NCI-H2196 (cell line): ENCODE measurements around the gene TAF9.
"Not testable (repeated sequence)": the region's sequence is repeated elsewhere in the genome, so short reads cannot be mapped to it uniquely, and the experiment has no call there.

Experiments
- DNase-seq: peaks from one replicate; lab custom pipeline; 2025; ENCODE audit not compliant: unreplicated experiment; lab: John Stamatoyannopoulos, UW

TAF9 gene, protein sequence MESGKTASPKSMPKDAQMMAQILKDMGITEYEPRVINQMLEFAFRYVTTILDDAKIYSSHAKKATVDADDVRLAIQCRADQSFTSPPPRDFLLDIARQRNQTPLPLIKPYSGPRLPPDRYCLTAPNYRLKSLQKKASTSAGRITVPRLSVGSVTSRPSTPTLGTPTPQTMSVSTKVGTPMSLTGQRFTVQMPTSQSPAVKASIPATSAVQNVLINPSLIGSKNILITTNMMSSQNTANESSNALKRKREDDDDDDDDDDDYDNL

GRCh38 chr5:69369340-69370121, at the start of gene TAF9, which contains the start of the genes AK6 and RAD17:
TSS of gene TAF9 (minus strand) at chr5:69369520. CDS start at chr5:69365737, 3,783 bp downstream.
TSS of gene AK6 (minus strand) at chr5:69369520. CDS start at chr5:69369490, 30 bp downstream.
TSS of gene RAD17 (plus strand) at chr5:69369818. CDS start at chr5:69372209, 2,391 bp downstream.
- peak; percentile 73 for DNase-seq

GRCh38 chr5:69418554-69418953, 49.2 kb upstream of the TAF9 start:
- DNase-seq = no peak

DNA sequence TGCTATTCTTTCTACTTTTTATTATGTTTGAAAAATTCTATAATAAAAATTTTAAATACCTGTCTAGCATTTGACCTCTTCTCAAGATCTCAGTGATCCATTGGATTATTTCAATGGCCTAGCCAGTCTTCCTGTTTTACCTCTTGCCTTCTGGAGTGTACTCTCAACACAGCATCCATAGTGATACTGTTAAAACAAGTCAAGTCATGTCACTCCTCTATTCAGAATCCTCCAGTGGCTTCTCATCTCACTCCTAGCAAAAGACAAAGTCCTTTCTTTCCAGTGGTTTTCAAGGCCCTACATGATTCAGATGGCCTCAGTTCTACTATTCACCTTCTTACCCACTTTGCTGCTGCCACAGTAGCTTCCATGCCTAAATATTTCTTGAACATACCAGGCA, 47.4 kb upstream of the TAF9 start:
- no peak for DNase-seq

GRCh38 chr5:69416180-69416579, 46.9 kb upstream of the TAF9 start:
- DNase-seq = no peak

DNA sequence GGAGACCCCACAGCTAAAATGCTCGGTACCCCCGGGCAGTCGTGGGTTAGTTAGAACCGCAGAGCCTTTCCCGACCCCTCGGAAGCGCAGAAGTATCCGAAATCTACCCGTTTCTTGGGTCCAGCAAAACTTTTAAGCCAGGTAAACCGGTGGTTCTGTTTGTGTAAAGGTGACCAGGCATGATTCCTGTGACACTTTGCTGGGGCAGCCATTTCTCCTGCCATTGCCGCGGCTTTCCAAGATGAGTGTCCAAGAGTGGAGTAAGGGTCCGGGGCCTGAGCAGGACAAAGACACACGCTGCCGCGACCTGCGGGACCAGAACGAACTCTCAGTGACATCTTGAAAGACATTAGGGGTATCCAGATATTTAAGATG, 46.3 kb upstream of the TAF9 start:
- DNase-seq = no peak

DNA sequence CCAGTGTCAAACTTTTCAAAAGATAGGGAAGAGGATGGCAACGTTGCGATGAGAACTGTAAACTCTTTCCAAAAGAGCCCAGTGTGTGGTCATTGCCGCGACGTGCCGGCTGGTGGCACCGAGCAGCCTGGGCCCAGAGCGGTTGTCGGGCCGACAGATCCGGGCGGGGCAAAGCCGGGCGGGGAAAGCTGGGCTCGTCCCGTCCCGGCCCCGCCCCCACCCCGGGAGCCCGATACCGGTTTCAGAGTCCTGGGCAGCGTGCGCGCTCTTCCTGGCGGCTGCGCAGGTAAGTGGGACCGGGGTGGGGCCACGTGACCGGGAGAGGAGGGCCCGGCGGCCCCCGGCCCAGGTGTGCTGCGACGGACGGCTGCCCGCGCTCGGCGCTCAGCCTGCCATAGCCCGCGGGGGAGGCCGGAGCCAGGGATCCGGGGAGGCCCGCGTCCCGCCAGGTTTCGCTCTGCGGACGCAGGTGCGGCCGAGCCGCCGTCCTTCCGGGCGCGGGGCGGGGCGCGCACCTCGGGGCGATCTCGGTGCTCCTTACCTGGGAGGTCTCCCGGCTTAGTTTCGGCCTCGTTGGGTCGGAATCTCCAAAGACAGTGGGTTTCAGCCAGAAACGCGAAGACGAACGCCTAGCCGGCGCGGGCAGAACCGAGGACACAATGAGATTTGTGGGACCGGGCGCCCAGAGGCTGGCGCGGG, 45.7 kb upstream of the TAF9 start, which contains the start of gene MARVELD2:
Gene MARVELD2 (plus strand): TSS at position 232 of the 699 bp plus-strand sequence. CDS start 4,270 bp downstream, outside the sequence.
- DNase-seq = peak; percentile 86

DNA sequence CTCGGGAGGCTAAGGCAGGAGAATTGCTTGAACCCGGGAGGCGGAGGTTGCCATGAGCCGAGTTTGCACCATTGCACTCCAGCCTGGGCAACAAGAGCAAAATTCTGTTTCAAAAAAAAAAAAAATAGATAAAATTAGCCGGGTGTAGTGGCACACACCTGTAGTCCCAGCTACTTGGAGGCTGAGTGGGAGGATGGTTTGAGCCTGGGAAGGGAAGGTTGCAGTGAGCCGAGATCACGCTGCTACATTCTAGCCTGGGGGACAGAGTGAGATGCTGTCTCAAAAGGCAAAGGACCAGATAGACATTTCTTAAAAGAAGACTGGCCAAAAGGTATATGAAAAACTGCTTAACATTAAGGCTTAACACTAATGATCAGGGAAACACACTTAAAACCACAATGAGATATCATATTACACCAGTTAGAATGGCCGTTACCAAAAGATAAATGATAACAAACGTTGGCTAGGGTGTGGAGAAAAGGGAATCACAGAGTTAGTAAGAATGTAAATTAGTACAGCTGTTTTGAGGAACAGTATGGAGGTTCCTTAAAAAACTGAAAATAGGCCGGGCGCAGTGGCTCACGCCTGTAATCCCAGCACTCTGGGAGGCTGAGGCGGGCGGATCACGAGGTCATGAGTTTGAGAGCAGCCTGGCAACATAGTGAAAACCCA, 35.5 kb upstream of the TAF9 start:
- no peak for DNase-seq

GRCh38 chr5:69378376-69378775, 9.1 kb upstream of the TAF9 start:
- no peak for DNase-seq

GRCh38 chr5:69374911-69375446, 5.7 kb upstream of the TAF9 start:
- DNase-seq = no peak

- DNase-seq = no peak
Measured at GRCh38 chr5:69372394-69372793, 3.1 kb upstream of the TAF9 start.

DNA sequence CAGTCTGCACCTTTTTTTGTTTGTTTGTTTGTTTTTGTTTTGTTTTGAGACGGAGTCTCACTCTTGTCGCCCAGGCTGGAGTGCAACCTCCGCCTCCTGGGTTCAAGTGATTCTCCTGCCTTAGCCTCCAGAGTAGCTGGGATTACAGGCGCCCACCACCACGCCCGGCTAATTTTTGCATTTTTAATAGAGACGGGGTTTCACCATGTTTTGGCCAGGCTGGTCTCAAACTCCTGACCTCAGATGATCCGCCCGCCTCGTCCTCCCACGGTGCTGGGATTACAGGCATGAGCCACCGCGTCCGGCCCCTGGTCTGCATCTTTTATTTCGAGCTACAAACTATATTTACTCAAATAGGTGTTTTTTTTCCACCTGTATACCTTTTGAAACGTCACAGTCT, 1.0 kb upstream of the TAF9 start:
- DNase-seq = not testable (repeated sequence)

DNA sequence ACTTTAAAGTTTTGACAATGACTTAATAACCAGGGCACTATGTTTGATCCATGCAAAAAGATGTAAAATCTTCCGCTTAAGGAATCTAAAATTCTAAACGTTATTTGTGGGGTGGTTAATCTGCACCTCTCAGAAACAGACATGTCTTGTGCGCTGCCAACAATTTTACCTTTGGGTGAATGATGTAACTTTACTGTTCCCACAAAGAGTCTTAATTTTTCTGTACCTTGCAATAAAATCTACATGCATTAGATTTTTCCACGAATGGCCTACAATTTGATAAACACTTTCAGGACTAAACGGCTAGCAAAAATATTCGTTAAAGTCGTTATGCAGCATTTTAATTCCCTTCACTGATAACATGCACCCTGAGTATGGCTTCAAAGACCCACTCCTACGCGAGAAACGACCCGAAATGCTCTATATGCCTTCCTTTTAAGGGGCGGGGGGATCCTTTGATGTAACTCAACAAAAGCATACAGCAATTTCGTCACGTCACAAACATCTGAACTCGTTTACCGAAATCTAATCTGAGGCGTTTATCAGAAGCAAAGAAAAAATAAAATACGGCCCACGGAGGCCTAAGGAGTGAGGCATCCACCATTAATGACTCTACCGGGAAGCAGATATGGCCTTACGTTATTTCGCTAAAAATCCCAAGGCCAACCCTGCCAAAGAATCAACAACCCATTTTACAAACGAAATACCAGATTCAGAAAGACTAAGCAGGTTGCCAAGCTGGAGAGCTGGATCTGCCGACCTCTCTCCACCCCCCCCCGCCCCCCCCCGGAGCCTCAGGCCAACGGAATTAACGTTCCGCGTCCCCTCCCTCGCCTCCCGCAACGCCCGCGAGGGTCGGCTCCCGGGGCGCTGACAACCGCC, 621 bp downstream of the TAF9 start:
- no peak for DNase-seq

- no peak for DNase-seq
Measured at GRCh38 chr5:69367697-69368279, 1.5 kb downstream of the TAF9 start.

- no peak for DNase-seq
Measured at GRCh38 chr5:69364850-69365249, 4.5 kb downstream of the TAF9 start.

- peak; percentile 5 for DNase-seq
Measured at GRCh38 chr5:69364414-69364813, 4.9 kb downstream of the TAF9 start.

DNA sequence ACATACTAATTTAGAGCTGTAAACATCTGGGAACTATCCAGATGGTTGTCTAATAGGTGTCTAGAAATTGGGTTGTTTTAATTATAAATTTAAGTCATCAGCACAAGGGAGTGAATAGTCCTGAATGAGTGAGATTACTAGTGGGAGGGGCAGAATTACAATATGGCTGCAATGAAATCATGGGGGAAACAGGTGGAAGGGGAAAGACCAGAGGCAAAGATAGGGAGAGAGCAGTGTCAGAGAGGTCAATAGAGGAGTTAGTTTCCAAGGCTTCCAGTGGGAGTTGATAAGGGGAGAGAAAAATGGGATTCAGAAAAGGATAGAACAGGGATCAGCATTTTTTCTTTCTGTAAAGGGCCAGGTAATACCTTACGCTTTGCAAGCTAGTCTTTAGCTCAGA, 8.9 kb downstream of the TAF9 start:
- no peak for DNase-seq

DNA sequence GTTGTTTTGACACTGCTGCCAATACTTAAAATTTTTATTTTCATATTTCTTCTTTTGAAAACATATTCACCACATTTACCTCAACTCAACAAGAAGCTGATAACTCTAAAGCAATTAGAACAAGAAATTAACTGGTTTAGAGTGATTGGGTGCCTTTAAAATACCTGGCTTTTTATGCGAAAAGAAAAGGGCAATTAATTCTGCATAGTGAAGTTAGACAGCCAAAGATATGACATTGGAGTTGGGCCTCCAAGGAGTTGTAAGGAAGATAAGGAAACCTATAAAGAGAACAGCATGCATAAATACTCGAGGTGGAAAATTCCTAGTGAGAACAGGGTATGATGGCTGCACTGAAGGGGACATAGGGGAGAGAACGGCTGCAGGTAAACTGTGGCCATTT, 9.6 kb downstream of the TAF9 start:
- DNase-seq = no peak

DNA sequence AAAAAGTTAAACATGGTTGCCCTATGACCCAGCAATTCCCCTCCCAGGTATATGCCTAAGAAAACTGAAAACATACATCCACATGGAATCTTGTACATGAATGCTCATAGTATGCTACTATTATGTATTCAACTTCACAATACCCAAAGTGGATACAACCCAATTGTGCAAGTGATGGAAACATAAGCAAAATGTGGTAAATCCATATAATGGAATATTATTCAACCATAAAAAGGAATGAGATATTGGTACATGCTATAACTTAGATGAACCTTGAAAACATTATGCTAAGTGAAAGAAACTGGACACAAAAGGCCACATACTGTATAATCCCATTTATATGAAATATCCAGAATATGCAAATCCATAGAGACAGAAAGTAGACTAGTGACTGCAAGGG, 18.7 kb downstream of the TAF9 start:
- DNase-seq = no peak

- DNase-seq = no peak
Measured at GRCh38 chr5:69343083-69343482, 26.2 kb downstream of the TAF9 start.
